ENCODE measurements around the gene TNFRSF1A.

DNA sequence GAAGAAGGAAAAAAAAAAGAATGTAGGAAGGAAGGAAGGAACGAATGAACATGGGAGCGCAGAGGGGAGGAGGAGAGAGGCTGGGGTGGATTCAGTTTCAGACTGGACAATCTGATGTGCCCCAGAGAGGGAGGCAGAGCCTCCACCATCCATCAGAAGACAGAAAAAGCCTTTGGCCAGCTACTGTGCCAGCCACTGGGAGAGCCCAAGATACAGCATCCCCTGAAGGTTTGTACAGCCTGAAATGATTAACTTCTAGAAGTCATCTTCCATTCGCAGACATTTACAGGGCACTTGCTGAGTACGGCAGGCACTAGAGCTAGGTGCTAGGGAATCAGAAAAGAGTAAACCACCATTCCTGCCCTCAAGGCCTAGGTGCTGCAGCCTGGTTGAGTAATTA is 22.4 kb downstream of the TNFRSF1A start:
- TF ChIP-seq, protein P1, sequence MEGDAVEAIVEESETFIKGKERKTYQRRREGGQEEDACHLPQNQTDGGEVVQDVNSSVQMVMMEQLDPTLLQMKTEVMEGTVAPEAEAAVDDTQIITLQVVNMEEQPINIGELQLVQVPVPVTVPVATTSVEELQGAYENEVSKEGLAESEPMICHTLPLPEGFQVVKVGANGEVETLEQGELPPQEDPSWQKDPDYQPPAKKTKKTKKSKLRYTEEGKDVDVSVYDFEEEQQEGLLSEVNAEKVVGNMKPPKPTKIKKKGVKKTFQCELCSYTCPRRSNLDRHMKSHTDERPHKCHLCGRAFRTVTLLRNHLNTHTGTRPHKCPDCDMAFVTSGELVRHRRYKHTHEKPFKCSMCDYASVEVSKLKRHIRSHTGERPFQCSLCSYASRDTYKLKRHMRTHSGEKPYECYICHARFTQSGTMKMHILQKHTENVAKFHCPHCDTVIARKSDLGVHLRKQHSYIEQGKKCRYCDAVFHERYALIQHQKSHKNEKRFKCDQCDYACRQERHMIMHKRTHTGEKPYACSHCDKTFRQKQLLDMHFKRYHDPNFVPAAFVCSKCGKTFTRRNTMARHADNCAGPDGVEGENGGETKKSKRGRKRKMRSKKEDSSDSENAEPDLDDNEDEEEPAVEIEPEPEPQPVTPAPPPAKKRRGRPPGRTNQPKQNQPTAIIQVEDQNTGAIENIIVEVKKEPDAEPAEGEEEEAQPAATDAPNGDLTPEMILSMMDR (IDR thresholded peaks at IDR 0.05; ENCODE audit: insufficient read depth, low read length): no peak
- no peak for TF ChIP-seq GABPA (IDR thresholded peaks at IDR 0.05; ENCODE audit: low read depth)

All from HL-60 (cell line).